Measurements from ENCODE around the gene C5orf24. TPM values are rescaled to one million over a fixed set of nuclear protein-coding genes. Genes with fewer than 3 reads are reported as not detected.

The C5orf24 gene
- total and polyA plus RNA-seq, 2 donors (not counting 1 experiment from before 2014, with no cell fraction given), result 13.0 to 38.2 TPM

DNA sequence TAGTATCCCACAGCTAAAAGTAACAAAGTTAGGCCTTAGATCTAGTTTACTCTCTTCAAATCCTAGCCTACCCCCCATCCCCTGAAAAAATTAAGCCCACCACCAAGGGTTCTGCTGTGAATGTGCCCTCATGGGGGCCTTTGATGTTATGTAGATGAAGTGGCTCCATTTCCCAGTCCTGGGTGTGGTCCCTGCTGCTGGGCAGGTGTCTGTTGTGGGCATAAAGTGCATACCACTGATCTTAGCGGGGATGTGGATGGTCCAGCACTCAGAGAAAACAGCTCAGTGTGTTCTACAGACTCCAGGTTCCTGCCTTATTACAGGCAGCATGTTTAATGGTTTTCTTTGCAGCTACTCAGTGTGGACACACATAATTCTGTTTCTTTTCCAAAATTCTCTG is 61.0 kb downstream of the C5orf24 start:
- no peak for TF ChIP-seq CTCF (IDR thresholded peaks at IDR 0.05)
- TF ChIP-seq EZH2 (IDR thresholded peaks at IDR 0.05; ENCODE audit: borderline replicate concordance, insufficient read depth, low read depth, low read length, poor library complexity, severe bottlenecking), result no peak
- peaks cover 0 to 13% (median 0%) of the 10 kb centered on the region in 3 donors for H3K9me3 ChIP-seq (ENCODE audit: control extremely low read depth in 1 of 3, control insufficient read depth in 2 of 3, insufficient read depth in 1 of 3, low read length in 2 of 3)
- peaks cover 25% of the 10 kb centered on the region for H3K79me2 ChIP-seq (ENCODE audit: control insufficient read depth, insufficient read depth, low read length)
- DNase-seq (no peak), ATAC-seq (ENCODE audit: low read depth) (no peak)
- intact Hi-C loops (cut with micrococcal nuclease), result loop anchor here (5.0 to 10.0 kb wide), 2 partner anchors 145 to 382 kb away; partner anchors contain the start of gene JADE2
- H2AFZ ChIP-seq (ENCODE audit: insufficient read depth, low read depth, low read length, poor library complexity, severe bottlenecking), result no peak overlapping the region
- H4K20me1 ChIP-seq (ENCODE audit: control insufficient read depth, insufficient read depth, low read length, poor library complexity, severe bottlenecking), result no peaks in the 10 kb centered on the region
- no peaks in the 10 kb centered on the region for H3K27me3 Mint-ChIP-seq
- H3K4me1 Mint-ChIP-seq, result peaks cover 28% of the 10 kb centered on the region
- ChIA-PET POLR2A (interaction anchor here (0.5 kb wide), 1 partner anchor 147 kb away, joined by 3 read pairs; no protein-coding TSS in a partner anchor), CTCF (interaction anchor here (0.6 to 8.4 kb wide), 11 partner anchors 10 to 321 kb away, joined by 3 to 93 read pairs (median 3); partner anchors contain the start of genes C5orf24, CAMLG, DDX46 and TXNDC15)
- H3K9ac ChIP-seq (ENCODE audit: low read length), result no peak overlapping the region
- H3K27ac ChIP-seq (ENCODE audit: low read length in 2 of 2), result peak overlapping the region in 1 of 2 donors; percentile 96
- peak overlapping the region; percentile 46 for H3K27ac Mint-ChIP-seq
- H3K4me3 Mint-ChIP-seq, result peak overlapping the region; percentile 59
- H3K36me3 ChIP-seq (replicated peaks in 1 of 2; ENCODE audit: control extremely low read depth in 1 of 2, control insufficient read depth in 1 of 2, extremely low read depth in 1 of 2, insufficient read depth in 2 of 2, low read length in 1 of 2), result peaks cover 1 to 17% of the 10 kb centered on the region in 2 experiments
- peaks cover 25 to 37% of the 10 kb centered on the region in 2 donors for H3K4me1 ChIP-seq (ENCODE audit: control insufficient read depth in 2 of 2, insufficient read depth in 2 of 2, low read length in 2 of 2)
- no peaks in the 10 kb centered on the region for H3K27me3 ChIP-seq (replicated peaks in 1 of 4; ENCODE audit: control extremely low read depth in 1 of 4, control insufficient read depth in 3 of 4, insufficient read depth in 4 of 4, low read length in 3 of 4)
- H3K4me2 ChIP-seq (replicated peaks; ENCODE audit: low read depth, low read length, poor library complexity, severe bottlenecking), result no peak overlapping the region
- WGBS (ENCODE audit: insufficient coverage), result 89% methylated on average over 1 of the region's 1 CpG
- no peak overlapping the region for H3K4me3 ChIP-seq (ENCODE audit: control extremely low read depth in 1 of 5, extremely low read depth in 1 of 5, insufficient read depth in 1 of 5, low read depth in 2 of 5, low read length in 4 of 5)
- H3K9me3 Mint-ChIP-seq (ENCODE audit: insufficient read depth), result no peaks in the 10 kb centered on the region

Other genes with a start within 250 kb of the C5orf24 start
- 29.0 and 32.7 TPM in 2 replicates for gene SAR1B, start 213.1 kb upstream of the C5orf24 start, total RNA-seq
- gene SAR1B, start 213.1 kb upstream of the C5orf24 start, polyA plus RNA-seq, result 9.4 and 12.2 TPM in 2 replicates
- 13.0 and 14.3 TPM in 2 replicates for gene SEC24A, start 197.2 kb upstream of the C5orf24 start, total RNA-seq
- 6.9 and 8.0 TPM in 2 replicates for gene SEC24A, start 197.2 kb upstream of the C5orf24 start, polyA plus RNA-seq
- 27.5 and 29.7 TPM in 2 replicates for gene CAMLG, start 107.4 kb upstream of the C5orf24 start, total RNA-seq
- 15.2 and 25.8 TPM in 2 replicates for gene CAMLG, start 107.4 kb upstream of the C5orf24 start, polyA plus RNA-seq
- gene DDX46, start 87.2 kb upstream of the C5orf24 start, total RNA-seq, result 75.7 and 80.9 TPM in 2 replicates
- 15.4 and 26.8 TPM in 2 replicates for gene DDX46, start 87.2 kb upstream of the C5orf24 start, polyA plus RNA-seq
- 45.2 and 50.4 TPM in 2 replicates for gene TXNDC15, start 28.4 kb downstream of the C5orf24 start, total RNA-seq
- 18.5 and 43.9 TPM in 2 replicates for gene TXNDC15, start 28.4 kb downstream of the C5orf24 start, polyA plus RNA-seq
- 15.7 and 20.9 TPM in 2 replicates for gene PCBD2, start 59.2 kb downstream of the C5orf24 start, total RNA-seq
- gene PCBD2, start 59.2 kb downstream of the C5orf24 start, polyA plus RNA-seq, result 6.1 and 7.0 TPM in 2 replicates
- gene CATSPER3, start 121.9 kb downstream of the C5orf24 start, total RNA-seq, result 0.79 and 2.7 TPM in 2 replicates
- gene CATSPER3, start 121.9 kb downstream of the C5orf24 start, polyA plus RNA-seq, result 1.1 and 1.3 TPM in 2 replicates
- not detected in 2 replicates for gene PITX1, start 188.3 kb downstream of the C5orf24 start, total RNA-seq
- gene PITX1, start 188.3 kb downstream of the C5orf24 start, polyA plus RNA-seq, result 0.10 and 0.13 TPM in 2 replicates